GM12872 (cell line): ENCODE measurements around the gene ALAS1.

Source experiments
- TF ChIP-seq, protein P1 (sequence below): IDR thresholded peaks from 3 replicates; pipeline ENCODE4 v1.5.1; 2011; ENCODE audit warnings: low read depth, mild to moderate bottlenecking, low read length, moderate library complexity; ENCODE audit not compliant: insufficient read depth

Gene ALAS1

DNA sequence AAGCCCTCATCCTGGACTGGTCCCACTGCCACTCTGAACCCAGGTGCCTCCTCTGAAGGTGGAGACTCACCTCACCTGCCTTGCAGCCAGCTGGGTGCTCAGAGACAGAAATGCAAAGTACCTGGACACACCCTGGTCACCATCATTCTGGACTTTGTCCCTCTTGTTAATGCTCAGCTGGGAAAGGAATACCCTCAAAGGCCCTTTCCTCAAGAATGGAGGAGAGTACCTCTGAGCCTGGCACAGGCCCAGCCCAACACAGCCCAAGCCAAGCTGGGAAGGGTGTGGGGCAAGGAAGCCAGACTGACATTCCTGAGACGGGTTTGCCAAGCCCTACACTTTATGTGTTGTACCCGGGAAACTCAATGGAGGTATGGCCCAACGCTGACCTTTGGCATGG, 983 bp upstream of the ALAS1 start:
- TF ChIP-seq, protein P1, sequence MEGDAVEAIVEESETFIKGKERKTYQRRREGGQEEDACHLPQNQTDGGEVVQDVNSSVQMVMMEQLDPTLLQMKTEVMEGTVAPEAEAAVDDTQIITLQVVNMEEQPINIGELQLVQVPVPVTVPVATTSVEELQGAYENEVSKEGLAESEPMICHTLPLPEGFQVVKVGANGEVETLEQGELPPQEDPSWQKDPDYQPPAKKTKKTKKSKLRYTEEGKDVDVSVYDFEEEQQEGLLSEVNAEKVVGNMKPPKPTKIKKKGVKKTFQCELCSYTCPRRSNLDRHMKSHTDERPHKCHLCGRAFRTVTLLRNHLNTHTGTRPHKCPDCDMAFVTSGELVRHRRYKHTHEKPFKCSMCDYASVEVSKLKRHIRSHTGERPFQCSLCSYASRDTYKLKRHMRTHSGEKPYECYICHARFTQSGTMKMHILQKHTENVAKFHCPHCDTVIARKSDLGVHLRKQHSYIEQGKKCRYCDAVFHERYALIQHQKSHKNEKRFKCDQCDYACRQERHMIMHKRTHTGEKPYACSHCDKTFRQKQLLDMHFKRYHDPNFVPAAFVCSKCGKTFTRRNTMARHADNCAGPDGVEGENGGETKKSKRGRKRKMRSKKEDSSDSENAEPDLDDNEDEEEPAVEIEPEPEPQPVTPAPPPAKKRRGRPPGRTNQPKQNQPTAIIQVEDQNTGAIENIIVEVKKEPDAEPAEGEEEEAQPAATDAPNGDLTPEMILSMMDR = no peak

DNA sequence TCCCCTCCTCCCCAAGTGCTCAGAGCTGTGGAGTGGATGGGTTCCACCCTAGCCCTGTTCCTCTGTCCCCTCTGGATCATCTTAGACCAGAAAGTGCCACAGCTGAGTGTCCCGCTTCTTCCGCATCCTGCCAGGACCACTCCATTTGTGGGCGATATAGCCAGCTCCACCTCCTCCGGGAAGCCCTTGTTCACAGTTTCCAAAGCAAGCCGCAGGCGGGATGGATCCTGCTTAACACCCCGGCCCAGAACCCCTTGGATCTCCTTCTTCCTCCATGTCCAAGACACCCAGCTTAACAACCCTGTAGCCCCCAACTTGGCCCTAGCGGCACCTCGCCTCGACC, 490 bp upstream of the ALAS1 start:
- TF ChIP-seq, protein P1 = no peak

DNA sequence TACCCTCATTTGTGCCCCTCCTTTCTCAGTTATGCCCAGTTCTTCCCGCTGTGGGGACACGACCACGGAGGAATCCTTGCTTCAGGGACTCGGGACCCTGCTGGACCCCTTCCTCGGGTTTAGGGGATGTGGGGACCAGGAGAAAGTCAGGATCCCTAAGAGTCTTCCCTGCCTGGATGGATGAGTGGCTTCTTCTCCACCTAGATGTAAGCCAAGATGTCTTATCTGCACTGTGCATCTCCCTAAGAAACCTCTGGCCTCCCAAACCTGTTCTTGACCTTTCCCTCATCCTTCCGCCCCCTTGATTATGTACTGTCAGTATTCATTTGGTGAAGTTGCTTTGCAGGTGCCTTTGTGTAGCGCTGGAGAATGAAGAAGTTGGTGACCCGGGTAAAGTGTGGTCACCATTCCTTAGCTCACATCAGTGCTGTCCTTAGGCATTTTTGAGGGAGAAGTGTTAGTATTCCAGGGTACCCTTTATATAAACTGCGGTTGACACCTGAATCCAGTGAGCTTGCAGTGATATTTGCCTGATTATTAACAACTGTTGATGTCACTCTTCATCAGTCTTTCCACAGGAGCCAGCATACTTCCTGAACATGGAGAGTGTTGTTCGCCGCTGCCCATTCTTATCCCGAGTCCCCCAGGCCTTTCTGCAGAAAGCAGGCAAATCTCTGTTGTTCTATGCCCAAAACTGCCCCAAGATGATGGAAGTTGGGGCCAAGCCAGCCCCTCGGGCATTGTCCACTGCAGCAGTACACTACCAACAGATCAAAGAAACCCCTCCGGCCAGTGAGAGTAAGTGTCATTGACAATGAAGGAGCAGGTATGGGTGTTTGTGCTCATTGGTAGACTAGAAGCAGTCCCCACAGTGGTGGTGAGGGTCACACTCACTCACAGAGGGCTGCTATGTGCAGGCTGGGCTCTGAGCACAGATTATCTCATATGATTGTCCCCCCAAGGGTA, 966 bp downstream of the ALAS1 start:
- TF ChIP-seq, protein P1 = no peak

DNA sequence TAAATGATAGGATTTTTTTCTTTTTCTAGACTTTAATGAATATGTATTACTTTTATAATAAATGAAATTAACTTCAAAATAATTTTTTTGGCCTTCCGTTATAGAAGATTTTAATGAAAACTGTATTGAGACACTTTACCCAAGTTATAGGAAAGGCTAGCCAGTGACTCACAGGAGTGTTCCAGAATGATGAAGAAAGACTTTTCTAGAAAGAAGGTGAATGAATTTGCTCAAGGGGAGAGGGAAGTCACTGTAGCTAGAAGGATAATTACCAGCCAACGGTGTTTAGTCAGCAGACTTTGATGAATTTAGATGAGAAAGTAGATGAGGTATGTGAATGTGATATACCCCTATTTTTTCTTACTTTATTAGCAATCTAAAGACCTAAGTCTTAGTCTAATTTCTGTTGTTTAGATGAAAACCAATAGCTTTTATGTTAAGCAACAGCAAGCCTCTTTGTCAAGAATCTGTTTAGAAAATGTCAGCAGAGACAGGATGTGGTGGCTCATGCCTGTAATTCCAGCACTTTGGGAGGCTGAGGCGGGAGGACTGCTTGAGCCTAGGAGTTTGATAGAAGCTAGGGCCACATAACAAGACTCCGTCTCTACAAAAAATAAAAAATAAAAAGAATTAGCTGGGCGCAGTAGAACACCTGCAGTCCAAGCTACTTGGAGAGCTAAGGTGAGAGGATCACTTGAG, 3.2 kb downstream of the ALAS1 start:
- TF ChIP-seq, protein P1 = no peak

DNA sequence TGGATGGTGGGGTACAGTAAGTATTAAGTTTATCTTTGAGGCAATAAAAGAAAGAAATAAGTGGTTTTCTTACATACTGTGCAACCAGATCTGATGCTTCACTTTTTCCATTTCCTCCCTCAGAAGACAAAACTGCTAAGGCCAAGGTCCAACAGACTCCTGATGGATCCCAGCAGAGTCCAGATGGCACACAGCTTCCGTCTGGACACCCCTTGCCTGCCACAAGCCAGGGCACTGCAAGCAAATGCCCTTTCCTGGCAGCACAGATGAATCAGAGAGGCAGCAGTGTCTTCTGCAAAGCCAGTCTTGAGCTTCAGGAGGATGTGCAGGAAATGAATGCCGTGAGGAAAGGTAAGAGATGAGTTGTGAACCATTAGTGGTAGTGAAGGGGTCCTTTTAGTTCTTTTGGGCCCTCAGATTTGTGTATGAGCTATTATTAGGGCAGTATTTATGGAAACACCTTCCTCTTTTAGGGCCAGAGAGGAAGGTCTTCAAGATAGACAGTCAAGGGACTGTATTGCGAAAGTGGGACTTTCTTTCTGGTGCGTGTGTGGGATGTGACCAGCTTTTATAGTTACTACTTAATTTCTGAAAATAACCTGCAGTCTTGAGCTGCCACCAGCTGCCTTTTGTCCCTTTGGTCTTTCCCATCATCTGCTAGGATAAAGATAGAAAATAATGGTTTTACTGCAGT, 4.6 kb downstream of the ALAS1 start:
- TF ChIP-seq, protein P1 = no peak

DNA sequence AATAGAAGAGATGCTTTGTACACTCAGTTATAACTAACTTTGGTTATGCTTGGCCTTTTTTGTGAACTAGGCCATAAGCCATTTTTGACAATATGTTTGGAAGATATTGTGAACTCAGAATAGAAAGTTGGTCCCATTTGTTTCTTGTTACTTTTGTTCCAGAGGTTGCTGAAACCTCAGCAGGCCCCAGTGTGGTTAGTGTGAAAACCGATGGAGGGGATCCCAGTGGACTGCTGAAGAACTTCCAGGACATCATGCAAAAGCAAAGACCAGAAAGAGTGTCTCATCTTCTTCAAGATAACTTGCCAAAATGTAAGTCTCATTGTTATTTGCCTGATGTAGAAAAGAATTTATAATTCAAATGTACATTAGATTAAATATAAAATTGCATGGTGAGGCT, 5.7 kb downstream of the ALAS1 start:
- TF ChIP-seq, protein P1 = no peak
